ENCODE data around the gene PKHD1.

PKHD1 gene

DNA sequence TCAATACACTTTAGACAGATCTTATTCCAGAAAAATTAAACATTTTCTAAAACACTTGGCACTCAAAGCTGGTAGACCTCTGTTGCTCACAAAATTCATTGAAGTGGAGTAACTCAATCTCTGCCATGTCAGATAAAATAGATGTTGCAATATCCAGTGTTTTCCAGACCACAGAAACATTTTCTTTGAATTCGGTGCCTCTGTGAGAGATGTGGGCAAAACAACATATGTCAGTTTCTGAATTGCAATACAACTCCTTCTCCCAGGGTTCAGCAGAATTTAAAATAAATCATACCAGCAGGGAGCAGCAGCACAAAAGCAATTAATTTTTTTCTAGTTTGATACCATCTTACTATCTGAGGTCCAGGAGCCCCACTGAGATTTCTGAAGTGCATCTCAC lies 11.3 kb upstream of the PKHD1 start:
- DNase-seq, result no peak

DNA sequence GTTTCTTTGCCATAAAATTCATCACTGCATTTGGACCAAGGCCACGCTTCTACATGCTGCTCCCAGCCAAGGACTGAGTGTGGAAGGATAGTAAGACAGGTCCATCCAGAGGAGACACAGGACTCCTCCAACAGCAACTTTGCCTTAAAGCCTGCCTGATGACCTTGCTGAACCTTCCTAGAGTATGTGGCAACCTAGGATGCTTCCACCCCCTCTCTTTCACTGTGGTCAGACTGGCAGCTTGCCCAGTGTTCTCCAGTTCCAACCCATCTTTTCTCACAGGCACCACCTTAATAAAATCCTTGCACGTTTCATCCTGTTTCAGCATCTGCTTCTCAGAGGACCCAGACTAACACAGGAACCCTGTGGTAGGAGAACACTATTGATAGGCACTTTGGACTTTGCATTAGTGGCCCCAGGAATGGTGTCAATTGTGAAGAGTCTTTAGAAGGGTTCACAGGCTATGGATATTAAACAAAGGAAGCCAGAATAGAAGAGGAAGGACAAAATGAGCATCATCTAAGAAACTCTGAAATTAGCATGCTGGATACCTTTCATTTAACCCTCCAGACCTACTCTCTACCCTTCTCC lies 2.4 kb upstream of the PKHD1 start:
- DNase-seq, result no peak

- DNase-seq, result no peak
Observed at GRCh38 chr6:52086741-52087140, 672 bp downstream of the PKHD1 start.

DNA sequence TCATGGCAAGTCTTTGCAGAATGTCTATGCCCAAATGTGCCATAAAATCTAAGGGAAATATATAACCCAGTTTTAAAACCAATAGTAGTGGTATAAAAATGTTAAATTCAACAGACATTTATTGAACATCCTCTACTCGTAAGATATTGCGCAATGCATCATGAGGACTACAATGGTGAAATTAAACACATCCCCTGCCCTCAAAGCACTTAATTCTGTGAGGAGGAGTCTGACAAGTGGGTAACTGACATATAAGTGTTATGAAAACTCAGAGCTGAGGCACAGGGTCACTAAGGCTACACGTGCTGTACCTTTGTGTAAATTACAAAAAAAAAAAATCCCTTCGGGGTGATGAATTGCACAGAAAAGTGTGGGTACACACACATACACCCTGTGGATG lies 6.2 kb downstream of the PKHD1 start:
- no peak for DNase-seq

DNA sequence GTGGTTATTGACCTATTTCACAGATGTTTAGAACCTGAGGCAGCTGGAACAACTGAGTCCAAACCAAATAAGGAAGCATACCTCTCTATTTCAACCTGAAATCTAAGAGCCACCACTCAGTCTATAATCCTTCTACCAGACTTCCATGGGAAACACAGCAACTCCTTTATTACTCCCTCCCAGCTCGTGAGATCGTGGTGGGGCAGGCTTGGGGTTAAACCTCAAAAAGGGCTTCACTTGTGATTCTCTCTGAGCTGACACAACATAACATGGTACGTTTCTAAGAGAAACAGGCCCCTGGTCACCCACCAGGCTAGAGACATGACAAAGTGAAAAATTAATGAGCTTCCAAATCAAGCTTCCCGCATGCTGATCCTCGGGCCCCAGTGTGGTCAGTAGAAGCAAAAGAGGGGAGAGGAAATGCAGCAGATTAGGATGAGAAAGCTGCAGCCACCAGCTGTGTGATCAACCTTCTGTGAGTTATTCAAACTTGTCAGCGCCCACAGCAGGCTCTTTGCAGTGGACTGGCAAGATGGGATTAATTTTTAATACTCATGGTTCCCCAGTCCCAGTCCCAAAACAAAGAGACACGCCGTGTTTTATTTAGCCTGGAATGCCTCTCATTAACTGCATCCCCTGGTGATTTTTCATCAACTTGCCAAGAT lies 9.3 kb downstream of the PKHD1 start:
- DNase-seq, result no peak

- no peak for DNase-seq
Observed at GRCh38 chr6:52077180-52077884, 10.1 kb downstream of the PKHD1 start.

GRCh38 chr6:52076791-52077179 lies 10.6 kb downstream of the PKHD1 start:
- DNase-seq, result no peak

DNA sequence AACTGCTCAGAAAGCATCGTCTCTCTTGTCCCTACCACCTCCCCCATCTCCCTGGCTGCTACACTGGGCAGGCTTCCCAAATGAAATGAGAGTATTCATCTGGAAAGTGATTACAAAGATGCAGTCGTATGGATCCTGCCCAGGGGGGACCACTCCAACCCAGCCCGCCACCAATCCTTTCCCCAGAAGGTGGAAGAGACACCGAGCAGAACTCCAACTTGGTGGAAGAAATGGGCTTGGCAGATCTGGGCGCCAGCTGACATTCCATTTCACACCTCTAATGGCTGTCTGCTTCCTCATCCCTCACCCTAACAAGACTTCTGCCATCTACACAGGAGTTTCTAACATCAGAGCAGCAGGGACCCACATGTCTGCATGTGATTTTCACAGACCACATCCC lies 12.7 kb downstream of the PKHD1 start:
- no peak for DNase-seq

DNA sequence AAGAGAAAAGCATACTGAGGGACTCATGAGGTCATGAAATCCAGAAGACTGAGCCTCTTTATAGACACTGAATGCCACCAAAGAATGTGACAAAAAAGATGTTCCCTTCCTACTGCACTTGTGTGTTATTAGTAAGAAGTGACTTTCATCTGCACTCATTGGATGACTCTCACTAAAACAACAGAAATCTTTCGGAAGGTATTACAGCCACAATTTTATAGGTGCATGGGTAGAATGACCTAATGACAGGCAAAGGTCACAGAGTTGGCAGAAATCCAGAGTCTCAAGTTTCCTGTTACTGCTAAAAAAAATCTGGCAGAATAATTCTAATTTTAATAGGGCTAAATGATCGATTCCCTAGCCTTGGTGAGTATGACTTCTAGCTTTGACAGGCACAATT lies 13.3 kb downstream of the PKHD1 start:
- no peak for DNase-seq

- no peak for DNase-seq
Observed at GRCh38 chr6:52065621-52066020, 21.8 kb downstream of the PKHD1 start.

DNA sequence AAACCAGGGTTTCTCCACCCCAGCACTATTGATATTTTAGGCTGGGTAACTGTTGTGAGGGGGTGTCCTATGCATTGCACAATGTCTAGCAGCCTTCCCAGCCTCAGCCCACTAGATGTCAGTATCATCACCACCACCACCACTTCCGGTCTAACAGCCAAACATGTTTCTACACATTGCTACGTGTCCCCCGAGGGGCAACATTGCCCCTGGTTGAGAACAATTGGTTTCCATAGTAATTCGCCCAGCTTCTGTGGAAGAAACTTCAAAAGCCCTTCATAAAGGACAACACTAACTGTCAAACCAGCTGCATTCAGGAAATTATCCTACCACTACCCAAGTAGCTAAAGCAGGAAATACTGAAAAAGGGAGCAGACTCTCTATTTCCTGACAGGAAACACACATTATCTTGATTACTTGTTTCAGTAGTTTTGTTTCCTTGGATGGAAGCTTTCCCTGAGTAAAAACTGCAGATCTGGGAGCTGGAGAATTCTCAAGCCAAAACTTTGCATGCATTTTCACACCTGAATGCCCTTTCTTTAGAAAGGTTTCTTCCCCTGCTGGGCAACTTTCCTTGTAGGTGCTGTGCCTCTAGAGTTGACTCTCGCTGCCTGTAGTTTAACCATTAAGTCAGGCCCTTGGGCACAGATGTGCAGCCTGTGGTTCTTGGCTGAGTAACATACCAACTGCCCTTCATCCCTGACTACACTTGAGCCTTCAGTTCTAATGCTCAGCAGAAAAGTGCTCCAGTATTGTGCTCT lies 23.6 kb downstream of the PKHD1 start:
- peak; percentile 29 for DNase-seq

DNA sequence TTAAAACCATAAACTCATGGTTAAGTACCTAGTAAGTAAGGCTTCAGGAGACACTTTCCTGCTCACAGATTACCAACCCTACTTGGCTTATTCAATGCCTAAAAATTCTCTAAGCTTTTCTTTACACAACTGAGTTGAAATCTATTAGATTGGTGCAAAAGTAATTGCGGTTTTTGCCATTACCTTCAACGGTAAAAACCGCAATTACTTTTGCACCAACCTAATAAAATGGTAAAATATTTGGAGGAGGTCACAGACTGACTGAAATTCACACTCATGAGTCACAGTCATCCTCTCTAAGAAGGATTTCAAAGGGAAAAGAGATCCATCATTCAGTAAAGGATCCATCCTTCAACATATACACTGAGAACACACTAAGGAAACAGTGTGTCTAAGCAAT lies 25.9 kb downstream of the PKHD1 start:
- no peak for DNase-seq

GRCh38 chr6:52059821-52060220 lies 27.6 kb downstream of the PKHD1 start:
- DNase-seq, result no peak

GRCh38 chr6:52055451-52055850 lies 32.0 kb downstream of the PKHD1 start:
- DNase-seq, result no peak

GRCh38 chr6:52053038-52053695 lies 34.2 kb downstream of the PKHD1 start:
- no peak for DNase-seq

DNA sequence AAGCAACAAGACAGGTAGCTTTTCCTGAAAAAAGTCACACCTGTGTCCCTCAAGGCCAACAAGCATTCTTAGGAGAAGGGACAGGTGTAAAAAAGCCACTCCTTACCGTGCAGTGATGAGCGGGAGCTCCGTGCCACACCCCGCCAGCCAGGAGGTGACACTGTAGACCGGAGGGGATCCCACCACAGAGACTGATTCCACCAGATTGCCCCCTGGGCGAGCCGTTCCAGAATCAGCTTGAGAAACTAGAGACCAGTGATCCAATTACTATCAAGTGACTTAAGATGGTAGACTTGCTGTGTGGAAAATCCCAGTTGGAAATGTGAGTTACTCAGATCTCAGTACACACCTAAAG lies 37.4 kb downstream of the PKHD1 start:
- no peak for DNase-seq

DNA sequence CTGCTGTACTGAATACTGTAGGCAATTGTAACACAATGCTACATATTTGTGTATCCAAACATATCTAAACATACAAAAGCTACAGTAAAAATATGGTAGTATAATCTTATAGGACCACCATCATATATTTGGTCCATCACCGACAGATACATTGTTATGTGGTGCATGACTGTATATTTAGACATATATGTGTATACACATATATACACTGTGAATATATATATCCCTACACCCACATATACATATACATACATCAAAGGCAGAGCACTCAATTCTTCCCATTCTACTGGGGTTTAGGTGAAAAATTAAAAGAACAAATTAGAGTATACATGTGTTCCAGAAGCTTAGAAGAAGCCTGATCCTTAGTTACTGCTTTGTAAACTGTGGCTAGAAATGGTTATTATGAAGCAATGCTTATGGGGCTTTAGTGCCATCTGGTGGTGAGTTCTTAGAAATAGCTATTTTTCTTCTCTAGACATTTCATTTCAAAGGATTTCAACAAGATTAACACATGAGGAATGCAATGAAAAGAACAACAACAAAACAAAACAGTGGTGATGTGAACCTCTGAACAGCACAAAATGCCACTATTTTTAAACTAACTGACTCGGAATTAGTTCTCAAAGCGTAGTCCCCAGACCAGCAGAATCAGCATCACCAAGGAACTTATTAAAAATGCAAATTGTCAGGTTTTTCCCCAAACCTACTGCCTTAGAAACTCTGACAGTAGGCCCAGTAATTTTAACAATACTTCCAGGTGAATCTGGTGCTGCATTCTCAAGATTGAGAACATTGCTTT lies 38.0 kb downstream of the PKHD1 start:
- DNase-seq, result peak; percentile 7

DNA sequence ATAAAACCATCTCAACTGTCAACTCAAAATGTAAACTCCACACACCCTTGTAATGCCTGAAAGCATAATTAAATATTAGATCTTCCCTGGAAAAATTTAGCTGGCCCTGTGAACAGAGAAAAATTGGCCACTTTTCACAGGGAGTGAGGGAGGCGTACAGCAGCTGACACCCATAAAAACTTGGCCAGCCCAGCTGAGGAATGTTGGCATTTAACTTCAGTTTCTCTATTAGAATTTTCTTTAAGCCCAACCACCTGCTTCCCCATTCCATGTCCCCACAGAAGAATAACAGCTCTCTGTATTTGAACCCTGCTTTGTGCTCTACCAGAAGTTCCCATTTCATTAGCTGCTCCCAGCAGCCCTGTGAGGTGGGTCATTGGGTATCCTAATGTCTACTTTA lies 41.0 kb downstream of the PKHD1 start:
- no peak for DNase-seq

DNA sequence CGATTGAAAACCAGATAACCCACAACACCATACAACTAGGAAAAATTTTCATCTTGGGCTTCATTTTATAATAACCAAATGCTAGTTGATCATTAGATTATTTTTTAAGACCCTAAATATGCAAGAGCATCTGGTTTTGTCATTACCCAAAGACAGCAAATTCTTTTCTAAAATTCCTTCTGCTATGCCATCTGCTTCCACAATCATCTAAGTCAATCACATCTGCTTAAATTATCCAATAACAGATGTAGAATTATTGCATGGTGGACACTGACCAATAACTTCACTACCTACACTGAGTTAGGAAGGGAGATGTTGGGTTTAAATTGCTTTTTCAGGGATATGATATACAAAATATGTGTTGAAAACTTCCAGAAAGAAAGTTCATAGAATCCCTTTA lies 41.9 kb downstream of the PKHD1 start:
- DNase-seq, result no peak

DNA sequence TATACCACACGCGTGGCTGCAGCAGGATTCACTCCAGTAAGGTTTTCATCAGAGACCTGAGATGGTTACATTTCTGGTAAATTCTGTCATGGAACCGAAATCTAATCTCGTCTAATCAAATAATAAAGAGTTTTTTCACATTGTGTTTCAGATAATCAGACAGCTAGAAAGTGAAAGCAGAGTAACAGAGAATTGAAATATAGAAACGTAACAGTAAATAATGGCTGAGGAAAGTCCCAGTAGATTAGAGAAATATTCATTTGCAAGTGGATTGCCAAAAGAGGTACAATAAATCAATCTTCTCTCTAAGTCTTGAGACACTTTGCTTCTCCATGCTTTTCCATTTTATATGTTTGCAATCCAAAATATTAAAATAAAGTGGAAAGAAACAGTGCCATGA lies 42.4 kb downstream of the PKHD1 start:
- no peak for DNase-seq

- no peak for DNase-seq
Observed at GRCh38 chr6:52042141-52042885, 45.1 kb downstream of the PKHD1 start.

DNA sequence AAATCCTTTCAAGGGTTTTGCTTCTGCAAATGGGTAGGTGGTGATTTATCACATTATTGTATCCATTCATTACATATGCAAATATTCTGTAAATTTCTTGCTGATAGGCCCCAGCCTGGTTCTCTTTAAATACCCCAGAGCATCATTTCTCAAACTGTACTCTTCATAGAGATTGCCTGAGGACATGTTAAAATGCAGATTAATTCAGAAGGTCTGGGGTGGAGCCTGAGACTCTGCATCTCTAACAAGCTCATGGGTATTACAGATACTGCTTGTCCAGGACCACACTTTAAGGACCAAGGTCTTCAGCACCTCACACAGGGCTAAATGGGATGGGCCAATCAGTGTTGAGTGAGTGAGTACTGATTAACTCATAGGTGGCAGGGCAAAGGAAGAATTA lies 46.3 kb downstream of the PKHD1 start:
- DNase-seq, result no peak

All from NCI-H1417 treated with DMSO at 0.1 percent for 48 hours (cell line).